GM12864 (cell line): ENCODE data around the gene WDR43.
"Not testable (repeated sequence)": the region's sequence is repeated elsewhere in the genome, so short reads cannot be mapped to it uniquely, and the experiment has no call there.

Source experiments
- DNase-seq: peaks from one replicate; pipeline ENCODE4 v3.0.0-alpha.2; 2011; ENCODE audit warnings: low read depth
- H3K4me3 ChIP-seq: 2 replicates; pipeline ENCODE4 v1.5.1; 2011; ENCODE audit warnings: mild to moderate bottlenecking, low read depth, low read length, control low read depth
- CTCF ChIP-seq: IDR thresholded peaks from 2 replicates; pipeline ENCODE4 v1.5.1; 2011; ENCODE audit warnings: low read depth, mild to moderate bottlenecking, moderate library complexity, low read length, control low read depth, inconsistent platforms; ENCODE audit errors: missing control alignments

The WDR43 gene

GRCh38 chr2:28975671-28976070 lies 81.2 kb downstream of the WDR43 start:
- DNase-seq: no peak
- no peak for TF ChIP-seq CTCF
- no peak overlapping the region for H3K4me3 ChIP-seq

- no peak for DNase-seq
- no peak for TF ChIP-seq CTCF
Observed at GRCh38 chr2:28976584-28976983, 82.1 kb downstream of the WDR43 start.

GRCh38 chr2:28977176-28977875 lies 82.9 kb downstream of the WDR43 start:
- TF ChIP-seq CTCF: no peak
- no peak for DNase-seq
- no peak overlapping the region for H3K4me3 ChIP-seq

More at GRCh38 chr2:28976584-28976983, 82.1 kb downstream of the WDR43 start:
- H3K4me3 ChIP-seq: no peak overlapping the region

- DNase-seq, H3K4me3 ChIP-seq: not testable (repeated sequence)
Observed at GRCh38 chr2:28978001-28978400, 83.5 kb downstream of the WDR43 start.

- no peak overlapping the region for H3K4me3 ChIP-seq
- TF ChIP-seq CTCF: no peak
- no peak for DNase-seq
Observed at GRCh38 chr2:28978606-28979005, 84.1 kb downstream of the WDR43 start.

- no peak overlapping the region for H3K4me3 ChIP-seq
- no peak for DNase-seq
- no peak for TF ChIP-seq CTCF
Observed at GRCh38 chr2:28979041-28979440, 84.6 kb downstream of the WDR43 start.

- no peak for TF ChIP-seq CTCF
- H3K4me3 ChIP-seq: no peak overlapping the region
- no peak for DNase-seq
Observed at GRCh38 chr2:28979576-28980366, 85.3 kb downstream of the WDR43 start.
